HUES64 (cell line): ENCODE results near the gene CD37.
"Not testable (repeated sequence)": the region's sequence is repeated elsewhere in the genome, so short reads cannot be mapped to it uniquely, and the experiment has no call there.

Source experiments
- H3K27ac ChIP-seq: 2 replicates; pipeline ENCODE4 v1.7.0; 2013; ENCODE audit warnings: low read depth, low read length, inconsistent platforms
- H3K27me3 ChIP-seq: 2 replicates; pipeline ENCODE4 v1.6.1; 2013; ENCODE audit warnings: mild to moderate bottlenecking, low read length; ENCODE audit not compliant: insufficient read depth
- H3K36me3 ChIP-seq: 2 replicates; pipeline ENCODE4 v1.6.1; 2013; ENCODE audit warnings: mild to moderate bottlenecking, low read length; ENCODE audit not compliant: insufficient read depth
- H3K4me1 ChIP-seq: 2 replicates; pipeline ENCODE4 v1.6.1; 2013; ENCODE audit warnings: mild to moderate bottlenecking, low read length, moderate library complexity; ENCODE audit not compliant: insufficient read depth
- H3K4me3 ChIP-seq: 2 replicates; pipeline ENCODE4 v1.5.1; 2013; ENCODE audit warnings: mild to moderate bottlenecking, low read length, moderate library complexity
- H3K9ac ChIP-seq: 2 replicates; pipeline ENCODE4 v1.6.1; 2013; ENCODE audit warnings: mild to moderate bottlenecking, low read depth, low read length
- H3K9me3 ChIP-seq: 2 replicates; pipeline ENCODE4 v1.6.1; 2013; ENCODE audit warnings: low read depth, low read length; ENCODE audit not compliant: insufficient read depth
- WGBS: fragments of 150-250, 120-280 bp; methylation state at CpG from one replicate; pipeline ENCODE4 v1.1.7; 2013; ENCODE audit warnings: missing lambda C conversion rate; 5-methylcytosine and 5-hydroxymethylcytosine counted together

The CD37 gene

DNA sequence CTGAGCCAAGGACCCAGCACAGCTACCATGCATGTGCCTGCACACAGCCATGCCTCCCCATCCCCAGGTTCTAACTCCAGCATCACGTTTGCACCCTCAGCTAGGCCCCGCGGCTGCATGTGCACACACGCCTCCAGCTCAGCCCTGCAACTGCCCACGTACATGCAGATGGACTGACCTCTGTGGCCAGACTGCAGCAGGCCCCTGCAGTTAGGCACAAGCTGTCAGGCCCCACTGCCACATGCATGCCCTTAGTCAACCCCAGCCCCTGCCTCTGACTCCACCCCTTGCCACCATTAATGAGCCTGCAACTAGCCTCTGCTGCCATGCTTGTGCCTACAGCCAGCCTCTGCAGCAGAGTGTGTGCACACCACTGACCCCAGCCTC lies 33.3 kb upstream of the CD37 start:
- Histone ChIP-seq H3K9ac (no peak overlapping the region), H3K36me3 (no peaks in the 10 kb centered on the region), H3K4me1 (no peaks in the 10 kb centered on the region), H3K4me3 (no peak overlapping the region), H3K9me3 (no peaks in the 10 kb centered on the region), H3K27ac (no peak overlapping the region), H3K27me3 (no peaks in the 10 kb centered on the region)
- WGBS, result 91% methylated on average over 5 of the region's 5 CpGs

DNA sequence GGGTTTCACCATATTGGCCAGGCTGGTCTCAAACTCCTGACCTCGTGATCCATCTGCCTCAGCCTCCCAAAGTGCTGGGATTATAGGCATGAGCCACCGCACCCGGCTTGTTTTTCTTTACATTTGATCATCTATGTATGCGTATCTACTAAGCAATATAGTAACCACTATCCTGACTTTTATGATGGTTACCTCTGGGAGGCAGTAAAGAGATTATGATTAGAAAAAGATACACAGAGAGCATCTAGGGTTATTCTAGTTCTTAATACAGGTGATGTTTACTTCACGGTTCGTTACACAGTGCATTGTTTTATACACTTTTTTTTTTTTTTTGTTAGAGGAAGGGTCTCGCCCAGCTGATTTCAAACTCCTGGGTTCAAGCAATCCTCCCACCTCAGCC lies 28.5 kb upstream of the CD37 start:
- H3K4me1 ChIP-seq, H3K36me3 ChIP-seq, H3K9ac ChIP-seq, H3K27me3 ChIP-seq, H3K27ac ChIP-seq, H3K4me3 ChIP-seq, H3K9me3 ChIP-seq: not testable (repeated sequence)
- 92% methylated on average over 4 of the region's 7 CpGs for WGBS

GRCh38 chr19:49309087-49309486 lies 26.1 kb upstream of the CD37 start:
- Histone ChIP-seq H3K36me3 (no peaks in the 10 kb centered on the region), H3K4me3 (no peak overlapping the region), H3K27me3 (no peaks in the 10 kb centered on the region), H3K4me1 (no peaks in the 10 kb centered on the region), H3K9me3 (no peaks in the 10 kb centered on the region), H3K9ac (no peak overlapping the region), H3K27ac (no peak overlapping the region)
- 86% methylated on average over 6 of the region's 6 CpGs for WGBS

DNA sequence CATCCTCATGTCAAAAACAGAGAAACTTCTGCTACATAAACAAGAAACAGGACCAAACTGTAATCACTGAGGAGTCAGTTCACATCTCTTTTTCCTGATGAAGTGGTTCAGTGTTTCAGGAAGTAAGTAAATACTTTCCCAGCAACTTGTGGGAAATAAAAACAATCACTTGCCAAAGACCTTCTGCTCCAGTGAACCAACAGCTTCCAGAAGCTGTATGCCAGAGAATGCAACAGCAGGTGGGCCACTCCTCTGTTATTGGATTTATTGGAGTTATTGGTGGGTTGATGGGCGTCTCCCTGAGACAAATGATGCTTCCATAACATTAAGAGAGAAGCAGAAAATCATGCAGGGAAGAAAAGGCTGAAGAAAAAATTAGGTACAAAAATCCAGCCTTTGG lies 20.1 kb upstream of the CD37 start:
- Histone ChIP-seq H3K27me3 (no peaks in the 10 kb centered on the region), H3K4me1 (no peaks in the 10 kb centered on the region), H3K27ac (no peak overlapping the region), H3K4me3 (no peak overlapping the region), H3K9me3 (0 out of 2 replicates have a peak, but pooled peaks cover 9% of the 10 kb centered on the region), H3K36me3 (no peaks in the 10 kb centered on the region; the same call in 1 of the 2 replicates), H3K9ac (no peak overlapping the region)
- WGBS, result 80% methylated on average over 1 of the region's 1 CpG

DNA sequence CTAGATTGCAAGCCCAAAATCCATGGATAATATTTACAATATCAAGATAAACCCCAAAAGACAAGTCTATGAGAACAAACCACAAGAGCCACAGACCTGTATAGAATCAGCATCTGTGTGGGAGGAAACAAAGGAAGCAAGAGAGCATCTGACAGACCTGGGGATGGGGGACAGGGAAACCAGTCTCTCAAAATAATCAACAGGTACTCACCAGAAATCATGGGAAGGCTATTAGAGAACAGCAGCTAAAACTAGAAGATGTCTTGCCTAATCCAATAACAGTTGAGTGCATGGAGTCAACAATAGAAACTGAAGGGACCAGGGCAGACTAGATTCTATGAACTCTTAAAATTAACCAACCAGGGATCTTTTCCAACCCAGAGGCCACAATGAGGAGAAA lies 18.9 kb upstream of the CD37 start:
- H3K27me3 ChIP-seq, result no peaks in the 10 kb centered on the region
- 0 out of 2 replicates have a peak, but pooled peaks cover 9% of the 10 kb centered on the region for H3K9me3 ChIP-seq
- H3K36me3 ChIP-seq, result no peaks in the 10 kb centered on the region; the same call in 1 of the 2 replicates
- H3K9ac ChIP-seq, result no peak overlapping the region
- H3K4me3 ChIP-seq, result no peak overlapping the region
- H3K27ac ChIP-seq, result no peak overlapping the region
- H3K4me1 ChIP-seq, result no peaks in the 10 kb centered on the region

DNA sequence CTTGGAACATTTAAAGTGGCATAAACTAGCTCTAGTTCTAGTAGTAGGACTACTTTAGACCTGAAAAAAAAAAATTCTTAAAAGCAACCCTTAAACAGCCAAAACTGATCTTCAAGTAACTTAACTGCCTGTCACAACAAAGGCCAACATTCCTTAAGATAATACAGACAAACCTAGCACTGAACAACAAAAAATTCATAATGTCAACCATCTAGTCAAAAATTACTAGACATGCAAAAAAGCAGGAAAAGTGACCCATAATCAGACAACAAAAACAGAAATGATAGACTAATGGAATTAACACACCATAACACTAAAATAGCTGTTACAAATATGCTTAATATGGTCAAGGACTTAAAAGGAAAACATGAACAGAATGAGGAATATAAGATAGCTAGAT lies 16.9 kb upstream of the CD37 start:
- no peak overlapping the region for H3K27ac ChIP-seq
- H3K4me1 ChIP-seq, result no peaks in the 10 kb centered on the region
- no peaks in the 10 kb centered on the region; the same call in 1 of the 2 replicates for H3K36me3 ChIP-seq

DNA sequence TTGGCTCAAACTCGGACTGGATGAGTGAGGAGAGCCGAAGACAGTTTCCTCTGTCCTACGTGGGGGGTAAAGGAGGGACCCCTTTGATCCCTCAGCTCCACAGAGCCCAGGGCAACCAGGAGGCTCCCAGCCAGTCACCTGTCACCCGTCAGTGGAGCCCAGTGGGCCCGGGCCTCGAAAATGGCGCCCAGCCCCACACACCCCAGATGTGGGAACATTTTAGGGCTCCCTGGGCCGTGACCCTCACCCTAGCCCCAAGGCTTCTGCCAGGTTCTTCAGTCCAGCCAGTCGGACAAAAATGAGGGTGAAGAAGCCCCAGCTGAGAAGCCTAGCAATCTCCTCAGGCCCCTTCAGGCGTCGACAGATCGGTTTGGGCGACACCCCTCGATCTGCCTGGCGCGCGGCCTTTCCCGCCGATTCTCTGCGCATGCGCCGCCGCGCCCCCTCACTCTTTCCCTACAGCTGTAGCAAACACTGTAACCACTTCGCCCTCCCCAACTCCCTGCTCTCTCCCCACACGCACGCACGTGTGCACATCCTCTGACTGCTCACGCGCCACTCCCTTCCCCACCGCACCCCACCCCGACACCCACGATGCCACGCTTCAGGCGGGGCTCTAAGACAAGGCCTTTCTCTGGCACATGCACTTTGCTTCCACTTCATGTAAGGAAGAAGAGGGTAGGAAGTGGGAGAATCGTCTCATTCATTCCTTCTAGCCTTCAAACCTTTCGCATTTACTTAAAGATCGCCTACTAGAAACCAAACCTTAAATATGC lies 10.2 kb upstream of the CD37 start, which contains the start of gene SLC6A16:
TSS of gene SLC6A16 (minus strand) at position 391 of the 776 bp plus-strand sequence. CDS start 13,844 bp downstream, outside the sequence.
- Histone ChIP-seq H3K9ac (no peak within 1 kb of the TSS), H3K27ac (no peak within 1 kb of the TSS), H3K36me3 (no peaks in the 10 kb centered on the region), H3K4me1 (no peaks in the 10 kb centered on the region), H3K9me3 (0 out of 2 replicates have a peak, but pooled peaks cover 2% of the 10 kb centered on the region), H3K27me3 (no peaks in the 10 kb centered on the region), H3K4me3 (no peak within 1 kb of the TSS)
- 93% methylated on average over 38 of the region's 38 CpGs for WGBS

More for the DNA sequence above, 16.9 kb upstream of the CD37 start:
- Histone ChIP-seq H3K27me3 (no peaks in the 10 kb centered on the region), H3K9ac (no peak overlapping the region), H3K4me3 (no peak overlapping the region), H3K9me3 (0 out of 2 replicates have a peak, but pooled peaks cover 9% of the 10 kb centered on the region)

DNA sequence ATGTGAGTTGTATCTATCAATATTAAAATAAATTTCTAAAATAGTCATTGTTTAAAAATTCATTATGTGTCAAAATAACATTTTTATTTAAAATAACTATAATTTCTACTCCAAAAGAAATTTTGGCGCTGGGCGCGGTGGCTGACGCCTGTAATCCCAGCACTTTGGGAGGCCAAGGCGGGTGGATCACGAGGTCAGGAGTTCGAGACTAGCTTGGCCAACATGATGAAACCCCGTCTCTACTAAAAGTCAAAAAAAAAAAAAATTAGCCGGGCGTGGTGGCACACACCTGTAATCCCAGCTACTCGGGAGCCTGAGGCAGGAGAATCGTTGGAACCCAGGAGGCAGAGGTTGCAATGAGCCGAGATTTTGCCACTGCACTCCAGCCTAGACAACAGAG lies 9.4 kb upstream of the CD37 start:
- 96% methylated on average over 13 of the region's 13 CpGs for WGBS

GRCh38 chr19:49326165-49326704 lies 9.0 kb upstream of the CD37 start:
- Histone ChIP-seq H3K4me3 (no peak overlapping the region), H3K9ac (no peak overlapping the region), H3K27me3 (no peaks in the 10 kb centered on the region), H3K36me3 (no peaks in the 10 kb centered on the region), H3K9me3 (0 out of 2 replicates have a peak, but pooled peaks cover 2% of the 10 kb centered on the region), H3K4me1 (no peaks in the 10 kb centered on the region), H3K27ac (no peak overlapping the region)
- whole genome bisulfite sequencing, result no CpG with 5 or more reads among the region's 3 CpGs

More for the DNA sequence above, 9.4 kb upstream of the CD37 start:
- not testable (repeated sequence) for H3K9me3 ChIP-seq, H3K4me3 ChIP-seq, H3K9ac ChIP-seq, H3K36me3 ChIP-seq, H3K27ac ChIP-seq, H3K4me1 ChIP-seq, H3K27me3 ChIP-seq

GRCh38 chr19:49327878-49328544 lies 7.2 kb upstream of the CD37 start:
- no peaks in the 10 kb centered on the region for H3K36me3 ChIP-seq
- H3K27ac ChIP-seq, result no peak overlapping the region
- H3K9ac ChIP-seq, result no peak overlapping the region
- 68% methylated on average over 2 of the region's 2 CpGs for WGBS
- no peaks in the 10 kb centered on the region for H3K4me1 ChIP-seq
- 0 out of 2 replicates have a peak, but pooled peaks cover 2% of the 10 kb centered on the region for H3K9me3 ChIP-seq
- H3K4me3 ChIP-seq, result no peak overlapping the region
- no peaks in the 10 kb centered on the region for H3K27me3 ChIP-seq

DNA sequence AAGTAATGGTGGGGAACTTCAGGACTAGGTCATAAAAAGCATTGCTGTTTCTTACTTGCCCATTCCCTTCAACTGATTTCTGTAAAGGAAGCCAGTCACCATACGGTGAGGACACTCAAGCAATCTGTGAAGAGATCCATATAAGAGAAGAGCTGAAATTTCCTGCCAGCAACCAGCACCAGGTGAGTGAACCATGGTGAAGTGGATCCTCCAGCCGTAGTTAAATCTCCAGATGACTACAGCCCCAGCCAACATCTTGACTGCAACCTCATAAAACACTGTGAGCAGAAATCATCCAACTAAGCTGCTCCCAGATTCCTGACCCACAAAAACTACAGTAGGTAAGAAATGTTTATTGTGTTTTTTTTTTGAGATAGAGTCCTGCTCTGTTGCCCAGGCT lies 6.5 kb upstream of the CD37 start:
- no peaks in the 10 kb centered on the region for H3K4me1 ChIP-seq
- no peaks in the 10 kb centered on the region for H3K9me3 ChIP-seq
- H3K36me3 ChIP-seq, result no peaks in the 10 kb centered on the region
- H3K27ac ChIP-seq, result no peak overlapping the region
- H3K27me3 ChIP-seq, result no peaks in the 10 kb centered on the region
- H3K9ac ChIP-seq, result no peak overlapping the region
- H3K4me3 ChIP-seq, result no peak overlapping the region
- 90% methylated on average over 2 of the region's 2 CpGs for WGBS
